Measurements from ENCODE around the gene EIF2B1. TPM values are rescaled to one million over a fixed set of nuclear protein-coding genes. Genes with fewer than 3 reads are reported as not detected.

The EIF2B1 gene
- total RNA-seq, 1 experiment from 2014 or later = 70.8 TPM

- Histone ChIP-seq H3K36me3 (ENCODE audit: low read depth, low read length) (peaks cover 17% of the 10 kb centered on the region; the same call in 1 of the 2 replicates), H3F3A (ENCODE audit: low read length, unreplicated experiment) (peaks cover 18% of the 10 kb centered on the region), H3K27ac (ENCODE audit: low read length) (no peak overlapping the region), H3K27me3 (ENCODE audit: low read length) (no peaks in the 10 kb centered on the region), H4K20me1 (ENCODE audit: low read length) (no peaks in the 10 kb centered on the region), H2AFZ (ENCODE audit: low read length) (no peak overlapping the region), H3K79me2 (ENCODE audit: low read length) (no peaks in the 10 kb centered on the region), H3K4me2 (ENCODE audit: low read length) (no peak overlapping the region), H3K9ac (ENCODE audit: low read length) (no peak overlapping the region), H3K9me2 (replicated peaks; ENCODE audit: low read length) (no peaks in the 10 kb centered on the region), H3K4me3 (ENCODE audit: low read length) (no peak overlapping the region), H3K9me3 (ENCODE audit: low read length) (no peaks in the 10 kb centered on the region), H3K4me1 (ENCODE audit: insufficient read depth, low read length) (peaks cover 20% of the 10 kb centered on the region)
- ChIA-PET CTCF (interaction anchor here (0.5 kb wide), 1 partner anchor 13 kb away, joined by 3 read pairs; no protein-coding TSS in a partner anchor), POLR2A (ENCODE audit: unreplicated experiment) (no interaction called here)
- intact Hi-C loops (cut with micrococcal nuclease) = no loop called here
- no peak for TF ChIP-seq CTCF (conservative IDR thresholded peaks at IDR 0.05; ENCODE audit: low read depth, low read length)
- TF ChIP-seq EZH2phosphoT487 (IDR thresholded peaks at IDR 0.05; ENCODE audit: borderline replicate concordance, low read length) = no peak
- TF ChIP-seq EZH2 (IDR thresholded peaks at IDR 0.05; ENCODE audit: low read length, unreplicated experiment) = no peak
- ATAC-seq = no peak
- BruUV-seq (replicated peaks) = no TSS peak
- no peak for DNase-seq
Measured at GRCh38 chr12:123656392-123656791, 22.9 kb upstream of the EIF2B1 start.

- Histone ChIP-seq H3K9ac (ENCODE audit: low read length) (no peak overlapping the region), H3K27ac (ENCODE audit: low read length) (no peak overlapping the region), H3F3A (ENCODE audit: low read length, unreplicated experiment) (peaks cover 10% of the 10 kb centered on the region), H3K4me3 (ENCODE audit: low read length) (no peak overlapping the region), H3K4me2 (ENCODE audit: low read length) (no peak overlapping the region), H3K79me2 (ENCODE audit: low read length) (no peaks in the 10 kb centered on the region), H3K9me3 (ENCODE audit: low read length) (no peaks in the 10 kb centered on the region), H2AFZ (ENCODE audit: low read length) (no peak overlapping the region), H3K4me1 (ENCODE audit: insufficient read depth, low read length) (peaks cover 11% of the 10 kb centered on the region), H3K9me2 (replicated peaks; ENCODE audit: low read length) (no peaks in the 10 kb centered on the region), H4K20me1 (ENCODE audit: low read length) (no peaks in the 10 kb centered on the region), H3K36me3 (ENCODE audit: low read depth, low read length) (peaks cover 24% of the 10 kb centered on the region), H3K27me3 (ENCODE audit: low read length) (no peaks in the 10 kb centered on the region)
- intact Hi-C loops (cut with micrococcal nuclease) = no loop called here
- TF ChIP-seq CTCF (conservative IDR thresholded peaks at IDR 0.05; ENCODE audit: low read depth, low read length) (no peak), EZH2phosphoT487 (IDR thresholded peaks at IDR 0.05; ENCODE audit: borderline replicate concordance, low read length) (no peak), EZH2 (IDR thresholded peaks at IDR 0.05; ENCODE audit: low read length, unreplicated experiment) (no peak)
- BruUV-seq (replicated peaks) = no TSS peak
- ChIA-PET POLR2A (ENCODE audit: unreplicated experiment) (no interaction called here), CTCF (no interaction called here)
- DNase-seq (no peak), ATAC-seq (no peak)
Measured at GRCh38 chr12:123655420-123655819, 21.9 kb upstream of the EIF2B1 start.

DNA sequence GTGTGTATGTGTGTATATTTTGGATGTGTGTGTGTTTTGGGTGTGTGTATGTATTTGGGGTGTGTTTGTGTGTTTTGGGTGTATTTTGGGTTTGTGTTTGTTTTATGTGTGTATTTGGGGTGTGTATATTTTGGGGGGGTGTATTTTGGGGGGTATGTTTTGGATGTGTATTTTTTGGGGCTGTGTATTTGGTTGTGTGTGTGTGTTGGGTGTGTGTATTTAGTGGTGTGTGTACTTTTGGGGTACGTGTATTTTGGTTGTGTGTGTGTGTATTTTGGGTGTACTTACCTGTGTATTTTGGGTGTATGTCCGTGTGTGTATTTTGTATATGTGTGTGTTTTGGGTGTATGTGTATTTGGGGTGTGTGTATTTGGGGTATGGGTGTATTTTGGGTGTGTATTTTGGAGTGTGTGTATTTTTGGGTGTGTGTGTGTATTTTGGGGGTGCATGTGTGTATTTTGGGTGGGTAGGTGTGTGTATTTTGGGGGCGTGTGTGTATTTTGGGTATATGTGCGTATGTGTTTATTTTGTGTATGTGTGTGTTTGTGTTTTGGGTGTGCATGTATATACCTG lies 20.7 kb upstream of the EIF2B1 start:
- POLR2A ChIA-PET (ENCODE audit: unreplicated experiment) = interaction anchor here (0.8 kb wide), 1 partner anchor 58 kb away, joined by 17 read pairs; no protein-coding TSS in a partner anchor
- intact Hi-C loops (cut with micrococcal nuclease) = no loop called here
- H3K36me3 ChIP-seq (ENCODE audit: low read depth, low read length) = peaks cover 27% of the 10 kb centered on the region
- no peak overlapping the region for H3K9ac ChIP-seq (ENCODE audit: low read length)
- no peak for DNase-seq
- no peaks in the 10 kb centered on the region for H3K79me2 ChIP-seq (ENCODE audit: low read length)
- BruUV-seq (replicated peaks) = no TSS peak
- H2AFZ ChIP-seq (ENCODE audit: low read length) = no peak overlapping the region
- peaks cover under 1% of the 10 kb centered on the region; the same call in 1 of the 2 replicates for H3K4me1 ChIP-seq (ENCODE audit: insufficient read depth, low read length)
- H3K9me3 ChIP-seq (ENCODE audit: low read length) = no peaks in the 10 kb centered on the region
- H3K27me3 ChIP-seq (ENCODE audit: low read length) = no peaks in the 10 kb centered on the region
- H3K9me2 ChIP-seq (replicated peaks; ENCODE audit: low read length) = no peaks in the 10 kb centered on the region
- H3K27ac ChIP-seq (ENCODE audit: low read length) = no peak overlapping the region
- no peak overlapping the region for H3K4me2 ChIP-seq (ENCODE audit: low read length)
- no peaks in the 10 kb centered on the region for H4K20me1 ChIP-seq (ENCODE audit: low read length)
- CTCF ChIA-PET = no interaction called here
- no peak overlapping the region for H3K4me3 ChIP-seq (ENCODE audit: low read length)
- TF ChIP-seq CTCF (conservative IDR thresholded peaks at IDR 0.05; ENCODE audit: low read depth, low read length) = no peak
- TF ChIP-seq EZH2phosphoT487 (IDR thresholded peaks at IDR 0.05; ENCODE audit: borderline replicate concordance, low read length) = no peak
- no peak for TF ChIP-seq EZH2 (IDR thresholded peaks at IDR 0.05; ENCODE audit: low read length, unreplicated experiment)
- ATAC-seq = no peak
- H3F3A ChIP-seq (ENCODE audit: low read length, unreplicated experiment) = no peaks in the 10 kb centered on the region
